H9 (cell line): ENCODE results near the gene OVOL2. TPM values are rescaled to one million over a fixed set of nuclear protein-coding genes. Genes with fewer than 3 reads are reported as not detected.

Experiments
- DNase-seq: peaks from one replicate; pipeline ENCODE4 v3.0.0-alpha.2; 2017
- H2AFZ ChIP-seq: one replicate; pipeline ENCODE4 v1.6.1; 2013; ENCODE audit warnings: mild to moderate bottlenecking, low read length, control low read depth, moderate library complexity
- H2AK5ac ChIP-seq: 2 replicates; pipeline ENCODE4 v1.6.1; 2013; ENCODE audit warnings: low read length, control low read depth, mixed read lengths; ENCODE audit not compliant: insufficient read length
- H2BK120ac ChIP-seq: one replicate; pipeline ENCODE4 v1.6.1; 2013; ENCODE audit warnings: low read depth, mild to moderate bottlenecking, low read length, control low read depth, inconsistent platforms; ENCODE audit not compliant: poor library complexity, severe bottlenecking
- H2BK12ac ChIP-seq: 2 replicates; pipeline ENCODE4 v1.6.1; 2013; ENCODE audit warnings: low read length, control low read depth, mixed read lengths, low read depth; ENCODE audit not compliant: insufficient read length
- H2BK15ac ChIP-seq: 2 replicates; pipeline ENCODE4 v1.6.1; 2013; ENCODE audit warnings: low read depth, low read length, control low read depth
- H2BK20ac ChIP-seq: one replicate; pipeline ENCODE4 v1.6.1; 2013; ENCODE audit warnings: low read depth, mild to moderate bottlenecking, low read length, control low read depth, inconsistent platforms; ENCODE audit not compliant: poor library complexity, severe bottlenecking
- H2BK5ac ChIP-seq: 2 replicates; pipeline ENCODE4 v1.6.1; 2013; ENCODE audit warnings: low read length, control low read depth, mixed read lengths; ENCODE audit not compliant: insufficient read length
- H3K14ac ChIP-seq: 2 replicates; pipeline ENCODE4 v1.6.1; 2013; ENCODE audit warnings: low read length, control low read depth; ENCODE audit not compliant: insufficient read depth
- H3K18ac ChIP-seq: 2 replicates; pipeline ENCODE4 v1.6.1; 2013; ENCODE audit warnings: low read depth, mild to moderate bottlenecking, mixed read lengths, low read length, control low read depth; ENCODE audit not compliant: insufficient read length
- H3K23ac ChIP-seq: 2 replicates; pipeline ENCODE4 v1.6.1; 2013; ENCODE audit warnings: low read length, control low read depth, mixed read lengths, low read depth; ENCODE audit not compliant: insufficient read length
- H3K23me2 ChIP-seq: 2 replicates; pipeline ENCODE4 v1.6.1; 2013; ENCODE audit warnings: low read depth, mild to moderate bottlenecking, mixed read lengths, low read length, control low read depth; ENCODE audit not compliant: insufficient read length, poor library complexity, severe bottlenecking
- H3K27ac ChIP-seq: 2 replicates; pipeline ENCODE4 v1.5.1; 2013; ENCODE audit warnings: low read length, control low read depth, mixed read lengths, low read depth; ENCODE audit not compliant: insufficient read length
- H3K27me3 ChIP-seq: 2 replicates; pipeline ENCODE4 v1.6.1; 2013; ENCODE audit warnings: low read length, control low read depth, inconsistent platforms; ENCODE audit not compliant: insufficient read depth
- H3K4ac ChIP-seq: 2 replicates; pipeline ENCODE4 v1.6.1; 2013; ENCODE audit warnings: low read depth, mild to moderate bottlenecking, control low read depth, inconsistent platforms, low read length, moderate library complexity
- H3K4me1 ChIP-seq: 2 replicates; pipeline ENCODE4 v1.6.1; 2013; ENCODE audit warnings: low read length, control low read depth, inconsistent platforms; ENCODE audit not compliant: insufficient read depth
- H3K4me2 ChIP-seq: 2 replicates; pipeline ENCODE4 v1.6.1; 2013; ENCODE audit warnings: low read length, control low read depth, mixed read lengths; ENCODE audit not compliant: insufficient read length, insufficient read depth
- H3K56ac ChIP-seq: 2 replicates; pipeline ENCODE4 v1.6.1; 2013; ENCODE audit warnings: low read depth, mild to moderate bottlenecking, mixed read lengths, low read length, control low read depth; ENCODE audit not compliant: insufficient read length
- H3K79me1 ChIP-seq: 2 replicates; pipeline ENCODE4 v1.6.1; 2013; ENCODE audit warnings: low read depth, mild to moderate bottlenecking, moderate library complexity, low read length, control low read depth, inconsistent platforms; ENCODE audit not compliant: insufficient read depth, poor library complexity, severe bottlenecking
- H3K79me2 ChIP-seq: 2 replicates; pipeline ENCODE4 v1.6.1; 2013; ENCODE audit warnings: low read length, control low read depth, inconsistent platforms; ENCODE audit not compliant: insufficient read depth
- H3K9ac ChIP-seq: 2 replicates; pipeline ENCODE4 v1.6.1; 2013; ENCODE audit warnings: low read length, control low read depth, mixed read lengths; ENCODE audit not compliant: insufficient read length; ENCODE audit errors: extremely low read depth
- H3K9me3 ChIP-seq: one replicate; pipeline ENCODE4 v1.6.1; 2013; ENCODE audit warnings: low read depth, low read length, inconsistent platforms; ENCODE audit not compliant: control insufficient read depth
- H3T11ph ChIP-seq: one replicate; pipeline ENCODE4 v1.6.1; 2013; ENCODE audit warnings: mild to moderate bottlenecking, low read length, control low read depth, inconsistent platforms
- H4K20me1 ChIP-seq: one replicate; pipeline ENCODE4 v1.6.1; 2013; ENCODE audit not compliant: control insufficient read depth, insufficient read length, insufficient read depth
- H4K5ac ChIP-seq: 2 replicates; pipeline ENCODE4 v1.6.1; 2013; ENCODE audit warnings: low read depth, mild to moderate bottlenecking, mixed read lengths, low read length, control low read depth; ENCODE audit not compliant: insufficient read length
- H4K8ac ChIP-seq: replicated peaks from 2 replicates; pipeline ENCODE4 v1.6.1; 2013; ENCODE audit warnings: low read length, control low read depth, mixed read lengths, low read depth; ENCODE audit not compliant: insufficient read length
- H4K91ac ChIP-seq: 2 replicates; pipeline ENCODE4 v1.6.1; 2013; ENCODE audit warnings: low read depth, mild to moderate bottlenecking, moderate library complexity, mixed read lengths, low read length, control low read depth; ENCODE audit not compliant: insufficient read length
- H3K27ac Mint-ChIP-seq, 3 experiments: 2 replicates in 2 of 3; 3 replicates in 1 of 3; pipeline ENCODE4 v1.8.0; 2020 to 2021; ENCODE audit warnings: mixed read lengths in 3 of 3, mild to moderate bottlenecking in 1 of 3, moderate library complexity in 1 of 3
- H3K27me3 Mint-ChIP-seq: 2 replicates; pipeline ENCODE4 v1.8.0; 2021; ENCODE audit warnings: low read depth, mild to moderate bottlenecking, moderate library complexity, mixed read lengths
- H3K36me3 Mint-ChIP-seq, 3 experiments: 2 replicates in 2 of 3; 3 replicates in 1 of 3; pipeline ENCODE4 v1.8.0; 2020 to 2021; ENCODE audit warnings: low read depth in 3 of 3, mixed read lengths in 3 of 3; ENCODE audit not compliant: insufficient read depth in 1 of 3
- H3K4me1 Mint-ChIP-seq, 2 experiments: 2 replicates each; pipeline ENCODE4 v1.8.0; 2020; ENCODE audit warnings: mixed read lengths in 2 of 2
- H3K4me3 Mint-ChIP-seq, 2 experiments: 2 replicates in 1 of 2; 3 replicates in 1 of 2; pipeline ENCODE4 v1.8.0; 2020 to 2021; ENCODE audit warnings: mild to moderate bottlenecking in 2 of 2, mixed read lengths in 2 of 2, moderate library complexity in 1 of 2
- H3K9me3 Mint-ChIP-seq, 2 experiments: 2 replicates in 1 of 2; 3 replicates in 1 of 2; pipeline ENCODE4 v1.8.0; 2020; ENCODE audit warnings: mild to moderate bottlenecking in 2 of 2, mixed read lengths in 2 of 2, moderate library complexity in 1 of 2
- WGBS: extraction: QIAGEN DNeasy Blood & Tissue Kit; methylation state at CpG from one replicate; pipeline ENCODE4 v1.1.7; 2013; ENCODE audit warnings: missing lambda C conversion rate, low lambda C conversion rate, mixed read lengths; ENCODE audit not compliant: insufficient read length; ENCODE audit errors: extremely low coverage; 5-methylcytosine and 5-hydroxymethylcytosine counted together
- total RNA-seq: library from RNA; stranded (reverse); gene quantifications from 2 replicates; pipeline ENCODE4 v1.2.1, GENCODE V29; 2021
- TF ChIP-seq, protein P1 (sequence below): fragments of 200-600 bp; sonication (generic); conservative IDR thresholded peaks from 3 replicates; pipeline ENCODE4 v1.8.0; 2021; ENCODE audit warnings: antibody characterized with exemption, mild to moderate bottlenecking

The OVOL2 gene
- total RNA-seq, 1 experiment from 2014 or later, result 5.8 TPM

DNA sequence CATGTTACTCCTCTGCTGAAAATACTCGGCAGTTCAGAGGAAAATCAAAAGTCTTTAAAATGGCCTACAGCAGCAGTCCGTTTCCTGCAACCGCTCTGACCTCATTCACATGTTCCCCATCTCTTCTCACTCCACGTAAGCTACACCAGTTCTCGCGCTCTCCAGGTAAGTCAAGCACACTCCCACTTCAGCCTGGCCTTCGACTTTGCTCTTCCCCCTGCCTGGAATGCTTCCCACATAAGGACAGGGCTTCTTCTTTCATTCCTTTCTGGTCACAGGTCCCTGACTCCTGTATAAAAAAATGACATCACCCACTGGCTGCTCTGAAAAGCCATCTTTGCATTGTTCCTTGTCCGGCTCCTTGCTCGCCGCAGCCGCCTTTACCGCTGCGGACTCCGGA is 46.2 kb downstream of the OVOL2 start:
- H4K91ac ChIP-seq, result no peak overlapping the region
- H3K4me2 ChIP-seq, result no peak overlapping the region
- H3K23ac ChIP-seq, result no peak overlapping the region
- no peaks in the 10 kb centered on the region for H3K23me2 ChIP-seq
- H3T11ph ChIP-seq, result no peak overlapping the region
- H2BK20ac ChIP-seq, result no peak overlapping the region
- WGBS, result no CpG with 5 or more reads among the region's 14 CpGs
- Mint-ChIP-seq H3K36me3 (peaks cover 7 to 11% (median 8%) of the 10 kb centered on the region in 3 experiments; a peak in 6 of 7 replicates), H3K9me3 (peaks cover 5 to 9% of the 10 kb centered on the region in 2 experiments), H3K4me3 (no peak overlapping the region), H3K27ac (no peak overlapping the region), H3K4me1 (peaks cover 2 to 7% of the 10 kb centered on the region in 2 experiments; a peak in 2 of 4 replicates), H3K27me3 (no peaks in the 10 kb centered on the region)
- no peaks in the 10 kb centered on the region for H3K27me3 ChIP-seq
- no peaks in the 10 kb centered on the region for H3K79me2 ChIP-seq
- H3K18ac ChIP-seq, result no peak overlapping the region
- TF ChIP-seq, protein P1, sequence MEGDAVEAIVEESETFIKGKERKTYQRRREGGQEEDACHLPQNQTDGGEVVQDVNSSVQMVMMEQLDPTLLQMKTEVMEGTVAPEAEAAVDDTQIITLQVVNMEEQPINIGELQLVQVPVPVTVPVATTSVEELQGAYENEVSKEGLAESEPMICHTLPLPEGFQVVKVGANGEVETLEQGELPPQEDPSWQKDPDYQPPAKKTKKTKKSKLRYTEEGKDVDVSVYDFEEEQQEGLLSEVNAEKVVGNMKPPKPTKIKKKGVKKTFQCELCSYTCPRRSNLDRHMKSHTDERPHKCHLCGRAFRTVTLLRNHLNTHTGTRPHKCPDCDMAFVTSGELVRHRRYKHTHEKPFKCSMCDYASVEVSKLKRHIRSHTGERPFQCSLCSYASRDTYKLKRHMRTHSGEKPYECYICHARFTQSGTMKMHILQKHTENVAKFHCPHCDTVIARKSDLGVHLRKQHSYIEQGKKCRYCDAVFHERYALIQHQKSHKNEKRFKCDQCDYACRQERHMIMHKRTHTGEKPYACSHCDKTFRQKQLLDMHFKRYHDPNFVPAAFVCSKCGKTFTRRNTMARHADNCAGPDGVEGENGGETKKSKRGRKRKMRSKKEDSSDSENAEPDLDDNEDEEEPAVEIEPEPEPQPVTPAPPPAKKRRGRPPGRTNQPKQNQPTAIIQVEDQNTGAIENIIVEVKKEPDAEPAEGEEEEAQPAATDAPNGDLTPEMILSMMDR, result no peak
- no peak overlapping the region for H2BK5ac ChIP-seq
- H4K5ac ChIP-seq, result no peak overlapping the region
- H3K4me1 ChIP-seq, result no peaks in the 10 kb centered on the region
- no peak overlapping the region for H2AK5ac ChIP-seq
- no peak overlapping the region for H2BK12ac ChIP-seq
- H3K9me3 ChIP-seq, result no peaks in the 10 kb centered on the region
- H3K56ac ChIP-seq, result no peak overlapping the region
- H2BK120ac ChIP-seq, result no peak overlapping the region
- no peak overlapping the region for H3K27ac ChIP-seq
- H2AFZ ChIP-seq, result no peak overlapping the region
- no peak overlapping the region for H3K9ac ChIP-seq
- no peaks in the 10 kb centered on the region for H4K20me1 ChIP-seq
- H2BK15ac ChIP-seq, result no peak overlapping the region
- H3K14ac ChIP-seq, result no peak overlapping the region
- no peak overlapping the region for H3K4ac ChIP-seq
- no peaks in the 10 kb centered on the region for H3K79me1 ChIP-seq
- DNase-seq, result no peak
- no peak overlapping the region for H4K8ac ChIP-seq
